Measurements from ENCODE around the gene MROH7. TPM values are rescaled to one million over a fixed set of nuclear protein-coding genes. Genes with fewer than 3 reads are reported as not detected.

Gene MROH7
- total and polyA plus RNA-seq, 4 donors, result 0.07 to 2.8 (median 0.58) TPM

DNA sequence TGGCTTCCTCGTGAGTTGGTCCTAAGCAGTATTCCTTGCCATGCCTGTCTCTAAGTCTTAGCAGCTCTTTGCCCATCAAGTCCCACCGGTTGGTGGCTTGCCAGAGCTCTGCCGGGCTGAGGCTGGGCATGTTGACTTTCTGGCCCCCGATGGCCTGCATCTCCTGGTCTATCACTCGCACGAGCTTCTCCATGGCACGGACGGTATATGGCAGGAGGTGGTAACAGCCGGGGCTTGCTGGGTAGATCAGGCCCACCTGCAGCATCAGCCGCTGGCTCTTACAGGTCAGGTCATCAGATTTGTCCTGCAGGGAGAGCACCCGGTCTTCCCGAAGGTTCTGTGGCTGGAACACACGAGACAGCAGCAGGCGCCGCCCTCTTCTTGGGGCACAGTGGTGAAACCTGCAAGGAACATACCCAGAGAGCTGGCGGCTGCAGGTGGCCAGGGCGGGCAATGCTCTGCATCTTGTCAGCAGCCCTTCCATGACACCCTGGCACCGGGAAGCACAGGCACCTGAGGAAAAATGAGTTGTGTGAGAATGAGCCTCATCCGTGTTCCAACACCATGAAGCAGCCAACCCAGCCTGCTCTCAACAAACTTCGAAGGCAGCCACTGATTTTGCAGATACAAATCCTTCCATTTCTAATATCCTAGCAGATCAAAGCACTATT, 117.2 kb downstream of the MROH7 start:
- no peak overlapping the region for H3K9ac ChIP-seq (ENCODE audit: low read depth in 1 of 2, low read length in 2 of 2)
- H3K27ac ChIP-seq (ENCODE audit: low read depth in 1 of 2, low read length in 2 of 2), result no peak overlapping the region
- no peaks in the 10 kb centered on the region for H3K9me3 ChIP-seq (ENCODE audit: control insufficient read depth in 4 of 4, low read length in 3 of 4)
- peaks cover 0 to 5% (median 5%) of the 10 kb centered on the region in 4 donors for H3K4me1 ChIP-seq (ENCODE audit: control insufficient read depth in 4 of 4, insufficient read depth in 4 of 4, low read length in 3 of 4)
- no peaks in the 10 kb centered on the region for H3K27me3 ChIP-seq (ENCODE audit: control insufficient read depth in 4 of 4, insufficient read depth in 4 of 4, low read length in 3 of 4)
- H3K4me3 ChIP-seq (ENCODE audit: low read depth in 1 of 3, low read length in 3 of 3), result no peak overlapping the region
- TF ChIP-seq HNF4A (conservative IDR thresholded peaks at IDR 0.05) (no peak), HNF4G (IDR thresholded peaks at IDR 0.05) (no peak), ZBTB33 (IDR thresholded peaks at IDR 0.05) (no peak), FOXA2 (IDR thresholded peaks at IDR 0.05) (no peak), JUND (IDR thresholded peaks at IDR 0.05) (no peak), ATF3 (IDR thresholded peaks at IDR 0.05) (no peak), SP1 (IDR thresholded peaks at IDR 0.05) (no peak), EGR1 (IDR thresholded peaks at IDR 0.05; ENCODE audit: low read depth in 2 of 2) (no peak), RAD21 (IDR thresholded peaks at IDR 0.05) (no peak), FOXA1 (IDR thresholded peaks at IDR 0.05) (no peak)
- TF ChIP-seq, protein P1, sequence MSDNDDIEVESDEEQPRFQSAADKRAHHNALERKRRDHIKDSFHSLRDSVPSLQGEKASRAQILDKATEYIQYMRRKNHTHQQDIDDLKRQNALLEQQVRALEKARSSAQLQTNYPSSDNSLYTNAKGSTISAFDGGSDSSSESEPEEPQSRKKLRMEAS (IDR thresholded peaks at IDR 0.05), result no peak
- 96% methylated on average over 20 of the region's 20 CpGs for WGBS
- peaks cover 0 to 18% (median 6%) of the 10 kb centered on the region in 4 donors for H3K36me3 ChIP-seq (ENCODE audit: control insufficient read depth in 4 of 4, insufficient read depth in 3 of 4, low read depth in 1 of 4, low read length in 3 of 4)
- DNase-seq (ENCODE audit: low spot score), result no peak

Other genes with a start within 250 kb of the MROH7 start
- gene SSBP3, start 235.4 kb upstream of the MROH7 start, total RNA-seq, result 10 to 100 TPM in 1 of 2 donors, 1 to 10 TPM in 1; 7.7 to 24.7 TPM
- 10 to 100 TPM; 16.5 to 18.0 TPM for gene SSBP3, start 235.4 kb upstream of the MROH7 start, polyA plus RNA-seq
- 1 to 10 TPM in 1 of 2 donors, under 1 TPM in 1; 0.84 to 1.1 TPM for gene ACOT11, start 93.6 kb upstream of the MROH7 start, total RNA-seq
- under 1 TPM; 0.13 to 0.17 TPM for gene ACOT11, start 93.6 kb upstream of the MROH7 start, polyA plus RNA-seq
- gene FAM151A, start 18.3 kb upstream of the MROH7 start, total RNA-seq, result 10 to 100 TPM in 1 of 2 donors, 1 to 10 TPM in 1; 5.4 to 25.1 TPM
- gene FAM151A, start 18.3 kb upstream of the MROH7 start, polyA plus RNA-seq, result 1 to 10 TPM; 1.5 to 3.9 TPM
- gene TTC4, start 74.1 kb downstream of the MROH7 start, total RNA-seq, result 10 to 100 TPM in 1 of 2 donors, 1 to 10 TPM in 1; 9.0 to 10.9 TPM
- 1 to 10 TPM; 6.9 to 7.2 TPM for gene TTC4, start 74.1 kb downstream of the MROH7 start, polyA plus RNA-seq
- gene PARS2, start 122.7 kb downstream of the MROH7 start, total RNA-seq, result 1 to 10 TPM; 3.1 to 3.4 TPM
- 1 to 10 TPM; 2.1 to 4.1 TPM for gene PARS2, start 122.7 kb downstream of the MROH7 start, polyA plus RNA-seq
- gene TTC22, start 159.5 kb downstream of the MROH7 start, total RNA-seq, result 1 to 10 TPM; 2.2 to 3.5 TPM
- 1 to 10 TPM in 1 of 2 donors, under 1 TPM in 1; 0.96 to 2.5 TPM for gene TTC22, start 159.5 kb downstream of the MROH7 start, polyA plus RNA-seq
- gene DHCR24, start 245.4 kb downstream of the MROH7 start, total RNA-seq, result 100 to 1,000 TPM; 495 to 815 TPM
- 100 to 1,000 TPM; 271 to 705 TPM for gene DHCR24, start 245.4 kb downstream of the MROH7 start, polyA plus RNA-seq

All from liver (tissue), 9 donors.